HepG2 (cell line): ENCODE results near the gene SPCS2. TPM values are rescaled to one million over a fixed set of nuclear protein-coding genes. Genes with fewer than 3 reads are reported as not detected.

ENCODE experiments used
- ARHGAP35 ChIP-seq: sonication (generic); formaldehyde crosslinking; IDR thresholded peaks from 2 replicates; pipeline ENCODE4 v1.9.0; 2022; ENCODE audit warnings: mild to moderate bottlenecking, inconsistent platforms, moderate library complexity, missing genetic modification reagents, borderline replicate concordance
- EED ChIP-seq: sonication (generic); formaldehyde crosslinking; IDR thresholded peaks from 2 replicates; pipeline ENCODE4 v1.5.0; 2020; ENCODE audit warnings: mild to moderate bottlenecking, missing genetic modification reagents
- HNRNPUL1 ChIP-seq: fragments of 200-400 bp; formaldehyde crosslinking; IDR thresholded peaks from 2 replicates; pipeline ENCODE4 v1.6.1; 2017; ENCODE audit warnings: low read depth, mild to moderate bottlenecking, low read length, moderate library complexity
- NFKB2 ChIP-seq: sonication (generic); formaldehyde crosslinking; IDR thresholded peaks from 2 replicates; pipeline ENCODE4 v1.4.0; 2020; ENCODE audit warnings: missing genetic modification reagents, borderline replicate concordance
- RXRB ChIP-seq: IDR thresholded peaks from 2 replicates; pipeline ENCODE4 v1.6.1; 2016; ENCODE audit warnings: borderline replicate concordance, missing genetic modification reagents, missing compliant biosample characterization
- XRCC5 ChIP-seq: fragments of 200-400 bp; formaldehyde crosslinking; optimal IDR thresholded peaks from 2 replicates; pipeline ENCODE3; 2017; ENCODE audit warnings: mild to moderate bottlenecking, low read length
- ZFP90 ChIP-seq: sonication (generic); formaldehyde crosslinking; IDR thresholded peaks from 2 replicates; pipeline ENCODE4 v1.8.0; 2022; ENCODE audit warnings: missing genetic modification reagents, mild to moderate bottlenecking, inconsistent platforms, borderline replicate concordance
- ZIK1 ChIP-seq: sonication (generic); formaldehyde crosslinking; IDR thresholded peaks from 2 replicates; pipeline ENCODE4 v1.5.0; 2020; ENCODE audit warnings: mild to moderate bottlenecking, low read depth, missing genetic modification reagents, borderline replicate concordance
- ZNF329 ChIP-seq: sonication (generic); formaldehyde crosslinking; IDR thresholded peaks from 2 replicates; pipeline ENCODE4 v1.9.0; 2021; ENCODE audit warnings: low read depth, mild to moderate bottlenecking, missing genetic modification reagents
- ZNF747 ChIP-seq: sonication (generic); formaldehyde crosslinking; IDR thresholded peaks from 2 replicates; pipeline ENCODE4 v1.8.1; 2023; ENCODE audit warnings: missing genetic modification reagents, mild to moderate bottlenecking, borderline replicate concordance
- ZNF792 ChIP-seq: IDR thresholded peaks from 2 replicates; pipeline ENCODE4 v1.6.1; 2016
- polyA plus RNA-seq, 8 experiments: library from polyadenylated mRNA; depleted of rRNA in 3 of 8; stranded (reverse) in 7 of 8; unstranded in 1 of 8; fragments of >200 nt; fragmentation: Illumina TruSeq in 4 of 8; extraction: Trizol in 4 of 8; gene quantifications; 2 replicates each; pipeline versions ENCODE4 v1.2.1 to v1.2.3, GENCODE V29; 2011 to 2016; ENCODE audit warnings: low read depth in 4 of 8, missing spikeins in 1 of 8, mixed read lengths in 1 of 8; ENCODE audit not compliant: insufficient read depth in 1 of 8
- total RNA-seq, 5 experiments: library from RNA; depleted of rRNA; stranded (reverse); fragments of >200 nt; fragmentation: Illumina TruSeq; extraction: Trizol; gene quantifications; 2 replicates each; pipeline ENCODE4 v1.2.3, GENCODE V29; 2016; ENCODE audit warnings: low read depth in 1 of 5
- TF ChIP-seq, protein P1 (sequence below): IDR thresholded peaks from 2 replicates; pipeline ENCODE4 v1.6.1; 2016; ENCODE audit warnings: missing compliant biosample characterization, missing genetic modification reagents, borderline replicate concordance
- TF ChIP-seq, protein P2 (sequence below): sonication (generic); formaldehyde crosslinking; IDR thresholded peaks from 2 replicates; pipeline ENCODE4 v1.9.0; 2021; ENCODE audit warnings: missing genetic modification reagents, borderline replicate concordance
- TF ChIP-seq, protein P3 (sequence below): sonication (generic); formaldehyde crosslinking; conservative IDR thresholded peaks from 2 replicates; pipeline ENCODE4 v1.4.0; 2020; ENCODE audit warnings: missing genetic modification reagents
- TF ChIP-seq, protein P4 (sequence below): sonication (generic); formaldehyde crosslinking; IDR thresholded peaks from 2 replicates; pipeline ENCODE4 v1.4.0; 2020; ENCODE audit warnings: low read depth, mild to moderate bottlenecking, missing genetic modification reagents
- TF ChIP-seq, protein P5 (sequence below): sonication (generic); formaldehyde crosslinking; IDR thresholded peaks from 2 replicates; pipeline ENCODE4 v1.4.0; 2020; ENCODE audit warnings: missing genetic modification reagents
- TF ChIP-seq, protein P6 (sequence below): sonication (generic); formaldehyde crosslinking; conservative IDR thresholded peaks from 2 replicates; pipeline ENCODE4 v1.4.0; 2020; ENCODE audit warnings: missing genetic modification reagents

Gene SPCS2
- total and polyA plus RNA-seq, 2 of the 13 experiments (the other 11 are each of a cell fraction or from before 2014, with no cell fraction given) = 87.3 to 142 TPM

DNA sequence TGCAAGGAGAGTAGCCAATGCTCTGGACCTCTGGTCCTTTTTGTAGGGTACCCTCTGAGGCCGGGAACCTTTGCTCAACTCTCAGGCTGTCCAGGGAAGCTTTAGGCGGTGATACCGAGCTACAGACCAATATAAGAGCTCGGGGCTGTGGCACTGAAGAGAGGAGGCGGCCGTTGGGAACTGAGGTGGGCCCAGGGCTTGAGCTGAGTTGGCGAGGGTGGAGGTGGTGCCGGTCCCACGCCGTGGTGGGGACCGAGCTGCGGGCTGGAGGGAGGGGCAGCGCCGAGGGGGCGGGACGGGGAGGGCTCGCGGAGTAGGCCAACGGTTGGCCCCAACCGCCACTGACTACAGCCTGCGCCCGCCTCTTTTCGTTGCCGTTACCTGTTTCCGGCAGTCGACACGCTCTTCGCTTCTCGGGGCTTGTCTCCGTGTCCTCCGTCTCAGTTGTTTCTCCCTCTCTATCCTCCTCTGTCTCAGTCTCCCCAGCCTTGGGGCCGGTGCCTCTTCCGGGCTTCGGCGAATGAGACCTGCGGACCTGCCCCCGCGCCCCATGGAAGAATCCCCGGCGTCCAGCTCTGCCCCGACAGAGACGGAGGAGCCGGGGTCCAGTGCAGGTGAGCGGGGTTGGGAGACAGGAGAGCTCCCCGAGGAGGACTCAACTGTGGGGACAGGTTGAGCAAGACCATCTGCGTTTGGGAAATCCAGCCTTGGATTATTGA lies 39.6 kb downstream of the SPCS2 start, which contains the start of gene NEU3 (continued):
- peak; percentile 70; the same call in 1 of the 2 replicates for TF ChIP-seq NFKB2 (CRISPR knock-in tag)
- TF ChIP-seq ZFP90 (CRISPR knock-in tag) = no peak
- TF ChIP-seq, protein P1, sequence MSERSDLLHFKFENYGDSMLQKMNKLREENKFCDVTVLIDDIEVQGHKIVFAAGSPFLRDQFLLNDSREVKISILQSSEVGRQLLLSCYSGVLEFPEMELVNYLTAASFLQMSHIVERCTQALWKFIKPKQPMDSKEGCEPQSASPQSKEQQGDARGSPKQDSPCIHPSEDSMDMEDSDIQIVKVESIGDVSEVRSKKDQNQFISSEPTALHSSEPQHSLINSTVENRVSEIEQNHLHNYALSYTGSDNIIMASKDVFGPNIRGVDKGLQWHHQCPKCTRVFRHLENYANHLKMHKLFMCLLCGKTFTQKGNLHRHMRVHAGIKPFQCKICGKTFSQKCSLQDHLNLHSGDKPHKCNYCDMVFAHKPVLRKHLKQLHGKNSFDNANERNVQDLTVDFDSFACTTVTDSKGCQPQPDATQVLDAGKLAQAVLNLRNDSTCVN = peak; percentile 41; the same call in 1 of the 2 replicates
- no peak for TF ChIP-seq ZNF329
- TF ChIP-seq XRCC5 = peak; percentile 11
- TF ChIP-seq, protein P2, sequence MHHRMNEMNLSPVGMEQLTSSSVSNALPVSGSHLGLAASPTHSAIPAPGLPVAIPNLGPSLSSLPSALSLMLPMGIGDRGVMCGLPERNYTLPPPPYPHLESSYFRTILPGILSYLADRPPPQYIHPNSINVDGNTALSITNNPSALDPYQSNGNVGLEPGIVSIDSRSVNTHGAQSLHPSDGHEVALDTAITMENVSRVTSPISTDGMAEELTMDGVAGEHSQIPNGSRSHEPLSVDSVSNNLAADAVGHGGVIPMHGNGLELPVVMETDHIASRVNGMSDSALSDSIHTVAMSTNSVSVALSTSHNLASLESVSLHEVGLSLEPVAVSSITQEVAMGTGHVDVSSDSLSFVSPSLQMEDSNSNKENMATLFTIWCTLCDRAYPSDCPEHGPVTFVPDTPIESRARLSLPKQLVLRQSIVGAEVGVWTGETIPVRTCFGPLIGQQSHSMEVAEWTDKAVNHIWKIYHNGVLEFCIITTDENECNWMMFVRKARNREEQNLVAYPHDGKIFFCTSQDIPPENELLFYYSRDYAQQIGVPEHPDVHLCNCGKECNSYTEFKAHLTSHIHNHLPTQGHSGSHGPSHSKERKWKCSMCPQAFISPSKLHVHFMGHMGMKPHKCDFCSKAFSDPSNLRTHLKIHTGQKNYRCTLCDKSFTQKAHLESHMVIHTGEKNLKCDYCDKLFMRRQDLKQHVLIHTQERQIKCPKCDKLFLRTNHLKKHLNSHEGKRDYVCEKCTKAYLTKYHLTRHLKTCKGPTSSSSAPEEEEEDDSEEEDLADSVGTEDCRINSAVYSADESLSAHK (CRISPR knock-in tag) = no peak
- TF ChIP-seq HNRNPUL1 = no peak
- TF ChIP-seq, protein P3, sequence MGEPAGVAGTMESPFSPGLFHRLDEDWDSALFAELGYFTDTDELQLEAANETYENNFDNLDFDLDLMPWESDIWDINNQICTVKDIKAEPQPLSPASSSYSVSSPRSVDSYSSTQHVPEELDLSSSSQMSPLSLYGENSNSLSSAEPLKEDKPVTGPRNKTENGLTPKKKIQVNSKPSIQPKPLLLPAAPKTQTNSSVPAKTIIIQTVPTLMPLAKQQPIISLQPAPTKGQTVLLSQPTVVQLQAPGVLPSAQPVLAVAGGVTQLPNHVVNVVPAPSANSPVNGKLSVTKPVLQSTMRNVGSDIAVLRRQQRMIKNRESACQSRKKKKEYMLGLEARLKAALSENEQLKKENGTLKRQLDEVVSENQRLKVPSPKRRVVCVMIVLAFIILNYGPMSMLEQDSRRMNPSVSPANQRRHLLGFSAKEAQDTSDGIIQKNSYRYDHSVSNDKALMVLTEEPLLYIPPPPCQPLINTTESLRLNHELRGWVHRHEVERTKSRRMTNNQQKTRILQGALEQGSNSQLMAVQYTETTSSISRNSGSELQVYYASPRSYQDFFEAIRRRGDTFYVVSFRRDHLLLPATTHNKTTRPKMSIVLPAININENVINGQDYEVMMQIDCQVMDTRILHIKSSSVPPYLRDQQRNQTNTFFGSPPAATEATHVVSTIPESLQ (CRISPR knock-in tag) = no peak
- TF ChIP-seq RXRB (CRISPR knock-in tag) = 0 out of 2 replicates have a peak, but pooled peaks have one; percentile 42
- peak; percentile 63 for TF ChIP-seq ZNF747 (CRISPR knock-in tag)
- TF ChIP-seq, protein P4, sequence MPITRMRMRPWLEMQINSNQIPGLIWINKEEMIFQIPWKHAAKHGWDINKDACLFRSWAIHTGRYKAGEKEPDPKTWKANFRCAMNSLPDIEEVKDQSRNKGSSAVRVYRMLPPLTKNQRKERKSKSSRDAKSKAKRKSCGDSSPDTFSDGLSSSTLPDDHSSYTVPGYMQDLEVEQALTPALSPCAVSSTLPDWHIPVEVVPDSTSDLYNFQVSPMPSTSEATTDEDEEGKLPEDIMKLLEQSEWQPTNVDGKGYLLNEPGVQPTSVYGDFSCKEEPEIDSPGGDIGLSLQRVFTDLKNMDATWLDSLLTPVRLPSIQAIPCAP (CRISPR knock-in tag) = no peak
- peak; percentile 83; the same call in 1 of the 2 replicates for TF ChIP-seq ZNF792 (CRISPR knock-in tag)
- no peak for TF ChIP-seq ARHGAP35
- TF ChIP-seq EED (CRISPR knock-in tag) = peak; percentile 79
- TF ChIP-seq, protein P5, sequence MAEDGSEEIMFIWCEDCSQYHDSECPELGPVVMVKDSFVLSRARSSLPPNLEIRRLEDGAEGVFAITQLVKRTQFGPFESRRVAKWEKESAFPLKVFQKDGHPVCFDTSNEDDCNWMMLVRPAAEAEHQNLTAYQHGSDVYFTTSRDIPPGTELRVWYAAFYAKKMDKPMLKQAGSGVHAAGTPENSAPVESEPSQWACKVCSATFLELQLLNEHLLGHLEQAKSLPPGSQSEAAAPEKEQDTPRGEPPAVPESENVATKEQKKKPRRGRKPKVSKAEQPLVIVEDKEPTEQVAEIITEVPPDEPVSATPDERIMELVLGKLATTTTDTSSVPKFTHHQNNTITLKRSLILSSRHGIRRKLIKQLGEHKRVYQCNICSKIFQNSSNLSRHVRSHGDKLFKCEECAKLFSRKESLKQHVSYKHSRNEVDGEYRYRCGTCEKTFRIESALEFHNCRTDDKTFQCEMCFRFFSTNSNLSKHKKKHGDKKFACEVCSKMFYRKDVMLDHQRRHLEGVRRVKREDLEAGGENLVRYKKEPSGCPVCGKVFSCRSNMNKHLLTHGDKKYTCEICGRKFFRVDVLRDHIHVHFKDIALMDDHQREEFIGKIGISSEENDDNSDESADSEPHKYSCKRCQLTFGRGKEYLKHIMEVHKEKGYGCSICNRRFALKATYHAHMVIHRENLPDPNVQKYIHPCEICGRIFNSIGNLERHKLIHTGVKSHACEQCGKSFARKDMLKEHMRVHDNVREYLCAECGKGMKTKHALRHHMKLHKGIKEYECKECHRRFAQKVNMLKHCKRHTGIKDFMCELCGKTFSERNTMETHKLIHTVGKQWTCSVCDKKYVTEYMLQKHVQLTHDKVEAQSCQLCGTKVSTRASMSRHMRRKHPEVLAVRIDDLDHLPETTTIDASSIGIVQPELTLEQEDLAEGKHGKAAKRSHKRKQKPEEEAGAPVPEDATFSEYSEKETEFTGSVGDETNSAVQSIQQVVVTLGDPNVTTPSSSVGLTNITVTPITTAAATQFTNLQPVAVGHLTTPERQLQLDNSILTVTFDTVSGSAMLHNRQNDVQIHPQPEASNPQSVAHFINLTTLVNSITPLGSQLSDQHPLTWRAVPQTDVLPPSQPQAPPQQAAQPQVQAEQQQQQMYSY (CRISPR knock-in tag) = no peak
- TF ChIP-seq ZIK1 (CRISPR knock-in tag) = peak; percentile 48; the same call in 1 of the 2 replicates
- TF ChIP-seq, protein P6, sequence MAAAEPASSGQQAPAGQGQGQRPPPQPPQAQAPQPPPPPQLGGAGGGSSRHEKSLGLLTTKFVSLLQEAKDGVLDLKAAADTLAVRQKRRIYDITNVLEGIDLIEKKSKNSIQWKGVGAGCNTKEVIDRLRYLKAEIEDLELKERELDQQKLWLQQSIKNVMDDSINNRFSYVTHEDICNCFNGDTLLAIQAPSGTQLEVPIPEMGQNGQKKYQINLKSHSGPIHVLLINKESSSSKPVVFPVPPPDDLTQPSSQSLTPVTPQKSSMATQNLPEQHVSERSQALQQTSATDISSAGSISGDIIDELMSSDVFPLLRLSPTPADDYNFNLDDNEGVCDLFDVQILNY (CRISPR knock-in tag) = no peak
